IMR-90 (cell line): ENCODE measurements around the gene LAP3. TPM values are rescaled to one million over a fixed set of nuclear protein-coding genes. Genes with fewer than 3 reads are reported as not detected.

Experiments used
- ATAC-seq: fragments of 200-7000 bp; cut with Tn5 transposase; 2 replicates; pipeline ENCODE4 v1.9.1; 2020; ENCODE audit warnings: low read depth, mild to moderate bottlenecking, moderate library complexity
- BruUV-seq: library from RNA; stranded (reverse); fragments of 400-500 nt; replicated peaks from 2 replicates; lab custom pipeline; 2021; lab: Mats Ljungman, UMichigan
- CTCF ChIA-PET: fragments of 300-600 bp; formaldehyde crosslinking; extraction: SDS; loops from one replicate; lab custom pipeline; 2021; ENCODE audit warnings: antibody characterized with exemption; lab: Yijun Ruan, JAX
- POLR2A ChIA-PET: fragments of 300-600 bp; sonication (Branson Sonifier 250); formaldehyde crosslinking; loops from one replicate; lab custom pipeline; 2022; ENCODE audit warnings: antibody characterized with exemption; ENCODE audit not compliant: unreplicated experiment; lab: Charles Lee
- DNase-seq: peaks from one replicate; pipeline ENCODE4 v3.0.0; 2013
- H2AFZ ChIP-seq: replicated peaks from 2 replicates; pipeline ENCODE3; 2013; ENCODE audit warnings: low read length, mild to moderate bottlenecking; ENCODE audit not compliant: poor library complexity
- H2AK5ac ChIP-seq: 2 replicates; pipeline ENCODE4 v1.6.1; 2013; ENCODE audit warnings: low read depth, low read length, inconsistent platforms
- H2AK9ac ChIP-seq: replicated peaks from 2 replicates; pipeline ENCODE3; 2013; ENCODE audit warnings: mild to moderate bottlenecking, low read depth, low read length, moderate library complexity; ENCODE audit not compliant: poor library complexity
- H2BK120ac ChIP-seq: 2 replicates; pipeline ENCODE4 v1.6.1; 2013; ENCODE audit warnings: low read depth, low read length, inconsistent platforms
- H2BK15ac ChIP-seq: 3 replicates; pipeline ENCODE4 v1.6.1; 2013; ENCODE audit warnings: low read depth, low read length, inconsistent platforms
- H2BK20ac ChIP-seq: 2 replicates; pipeline ENCODE4 v1.6.1; 2013; ENCODE audit warnings: low read depth, mild to moderate bottlenecking, inconsistent platforms, low read length, moderate library complexity
- H2BK5ac ChIP-seq: 2 replicates; pipeline ENCODE4 v1.6.1; 2013; ENCODE audit warnings: mild to moderate bottlenecking, low read depth, low read length, inconsistent platforms; ENCODE audit not compliant: poor library complexity, severe bottlenecking
- H3K14ac ChIP-seq: replicated peaks from 2 replicates; pipeline ENCODE4 v1.6.1; 2013; ENCODE audit warnings: low read depth, low read length, inconsistent platforms
- H3K18ac ChIP-seq: 2 replicates; pipeline ENCODE4 v1.6.1; 2013; ENCODE audit warnings: low read depth, low read length, control low read depth
- H3K23ac ChIP-seq: 2 replicates; pipeline ENCODE4 v1.6.1; 2013; ENCODE audit warnings: low read depth, low read length, inconsistent platforms
- H3K27ac ChIP-seq: 2 replicates; pipeline ENCODE4 v1.5.1; 2013; ENCODE audit warnings: mild to moderate bottlenecking, control low read depth, low read length; ENCODE audit not compliant: insufficient read depth
- H3K27me3 ChIP-seq: 2 replicates; pipeline ENCODE4 v1.6.1; 2013; ENCODE audit warnings: low read length; ENCODE audit not compliant: control insufficient read depth, insufficient read depth
- H3K36me3 ChIP-seq: 2 replicates; pipeline ENCODE4 v1.6.1; 2013; ENCODE audit warnings: low read length, mixed read lengths; ENCODE audit not compliant: control insufficient read depth, insufficient read depth
- H3K4ac ChIP-seq: 2 replicates; pipeline ENCODE4 v1.6.1; 2013; ENCODE audit warnings: low read depth, low read length, inconsistent platforms
- H3K4me1 ChIP-seq: 2 replicates; pipeline ENCODE4 v1.6.1; 2013; ENCODE audit warnings: low read length, mixed read lengths; ENCODE audit not compliant: control insufficient read depth, insufficient read depth
- H3K4me2 ChIP-seq: 2 replicates; pipeline ENCODE4 v1.6.1; 2013; ENCODE audit warnings: low read depth, mild to moderate bottlenecking, control low read depth, low read length, moderate library complexity
- H3K4me3 ChIP-seq: 2 replicates; pipeline ENCODE4 v1.5.1; 2013; ENCODE audit warnings: low read depth, mild to moderate bottlenecking, control low read depth, low read length, moderate library complexity; ENCODE audit not compliant: insufficient read depth
- H3K56ac ChIP-seq: 2 replicates; pipeline ENCODE4 v1.6.1; 2013; ENCODE audit warnings: low read length, inconsistent platforms; ENCODE audit not compliant: insufficient read depth; ENCODE audit errors: extremely low read depth
- H3K79me1 ChIP-seq, 2 experiments: 2 replicates each; pipeline ENCODE4 v1.6.1; 2013; ENCODE audit warnings: low read length in 2 of 2, inconsistent platforms in 1 of 2, low read depth in 1 of 2
- H3K9ac ChIP-seq: 2 replicates; pipeline ENCODE4 v1.6.1; 2013; ENCODE audit warnings: low read depth, low read length, control low read depth
- H3K9me1 ChIP-seq: 2 replicates; pipeline ENCODE4 v1.6.1; 2013; ENCODE audit warnings: low read length, inconsistent platforms; ENCODE audit not compliant: insufficient read depth
- H3K9me3 ChIP-seq: 2 replicates; pipeline ENCODE4 v1.6.1; 2013; ENCODE audit warnings: low read length; ENCODE audit not compliant: control insufficient read depth, insufficient read depth
- H4K20me1 ChIP-seq: 2 replicates; pipeline ENCODE4 v1.6.1; 2013; ENCODE audit warnings: low read length, inconsistent platforms; ENCODE audit not compliant: insufficient read depth
- H4K5ac ChIP-seq: 2 replicates; pipeline ENCODE4 v1.6.1; 2013; ENCODE audit warnings: mild to moderate bottlenecking, low read depth, low read length, control low read depth
- H4K8ac ChIP-seq, 2 experiments: 2 replicates each; pipeline ENCODE4 v1.6.1; 2013; ENCODE audit warnings: low read depth in 2 of 2, low read length in 2 of 2, control low read depth in 1 of 2, inconsistent platforms in 1 of 2
- H4K91ac ChIP-seq: 2 replicates; pipeline ENCODE4 v1.6.1; 2013; ENCODE audit warnings: low read depth, low read length, inconsistent platforms; ENCODE audit not compliant: insufficient read depth
- MAFK ChIP-seq: IDR thresholded peaks from 2 replicates; pipeline ENCODE4 v1.6.1; 2012; ENCODE audit warnings: low read depth, low read length, improper control_type of control experiment
- NFE2L2 ChIP-seq: fragments of 150-350 bp; IDR thresholded peaks from 2 replicates; pipeline ENCODE4 v1.6.1; 2016; ENCODE audit warnings: low read depth, mild to moderate bottlenecking, low read length
- POLR2A ChIP-seq: IDR thresholded peaks from 2 replicates; pipeline ENCODE4 v1.6.1; 2012; ENCODE audit warnings: mild to moderate bottlenecking, low read depth, low read length
- RCOR1 ChIP-seq: IDR thresholded peaks from 2 replicates; pipeline ENCODE4 v1.6.1; 2012; ENCODE audit warnings: mild to moderate bottlenecking, low read length, improper control_type of control experiment; ENCODE audit not compliant: insufficient replicate concordance
- SMC3 ChIP-seq: fragments of 150-350 bp; IDR thresholded peaks from 2 replicates; pipeline ENCODE4 v1.6.1; 2016; ENCODE audit warnings: low read depth, mild to moderate bottlenecking, antibody characterized with exemption, low read length, moderate library complexity
- WGBS, 2 experiments: methylation state at CpG; one replicate each; pipeline versions ENCODE4 v1.1.5 to v1.1.7; 2013; ENCODE audit warnings: missing lambda C conversion rate in 2 of 2; ENCODE audit not compliant: insufficient read length in 1 of 2; ENCODE audit errors: extremely low coverage in 2 of 2; 5-methylcytosine and 5-hydroxymethylcytosine counted together
- dilution Hi-C: fragments of 300-500 bp; cut with HindIII; formaldehyde crosslinking; loops from one replicate; pipeline ENCODE4 v1.14.3; 2018; ENCODE audit warnings: low sequenced_read_pairs; ENCODE audit not compliant: unreplicated experiment
- in situ Hi-C: fragments of 300-500 bp; cut with MboI; formaldehyde crosslinking; loops from 3 replicates; pipeline ENCODE4 v1.14.3; 2019; ENCODE audit warnings: low sequenced_read_pairs, inconsistent platforms, mixed read lengths
- intact Hi-C: fragments of 100-400 bp; cut with micrococcal nuclease; formaldehyde crosslinking; loops from 2 replicates; pipeline ENCODE4 v1.10.0; 2022
- polyA plus RNA-seq, 3 experiments: library from polyadenylated mRNA; depleted of rRNA; stranded (reverse); fragments of >200 nt; gene quantifications; 2 replicates each; pipeline ENCODE4 v1.2.3, GENCODE V29; 2012; ENCODE audit warnings: low replicate concordance in 1 of 3
- total RNA-seq: library from RNA; depleted of rRNA; stranded (reverse); fragments of >200 nt; gene quantifications from 2 replicates; pipeline ENCODE4 v1.2.3, GENCODE V29; 2012
- TF ChIP-seq, protein P1 (sequence below): fragments of 150-350 bp; IDR thresholded peaks from 2 replicates; pipeline ENCODE4 v1.6.1; 2017; ENCODE audit warnings: mild to moderate bottlenecking, antibody characterized with exemption, low read length, low read depth
- TF ChIP-seq, protein P2 (sequence below): fragments of 150-350 bp; IDR thresholded peaks from 2 replicates; pipeline ENCODE4 v1.6.1; 2016; ENCODE audit warnings: low read depth, mild to moderate bottlenecking, low read length, moderate library complexity, borderline replicate concordance

The LAP3 gene
- total and polyA plus RNA-seq, 2 of the 4 experiments (the other 2 are of a cell fraction) = 57.9 to 91.6 TPM

- Histone ChIP-seq H2BK20ac (no peak overlapping the region), H4K8ac (peak overlapping the region in 1 of 2 experiments; percentile 35; a peak in 1 of 4 replicates), H2AK9ac (no peak overlapping the region), H4K5ac (no peak overlapping the region), H2BK5ac (no peak overlapping the region), H4K20me1 (no peaks in the 10 kb centered on the region; the same call in 1 of the 2 replicates), H3K4me3 (no peak overlapping the region; the same call in 1 of the 2 replicates), H3K4me1 (peaks cover 6% of the 10 kb centered on the region; the same call in 1 of the 2 replicates), H3K4me2 (peak overlapping the region; percentile 94), H4K91ac (no peak overlapping the region), H3K9me3 (no peaks in the 10 kb centered on the region), H3K9ac (peak overlapping the region; percentile 29; the same call in 1 of the 2 replicates), H3K36me3 (peaks cover 9% of the 10 kb centered on the region), H3K18ac (no peak overlapping the region), H2AFZ (peak overlapping the region; percentile 98), H3K79me1 (peaks cover 16 to 21% of the 10 kb centered on the region in 2 experiments), H3K23ac (peak overlapping the region; percentile 79), H2BK15ac (no peak overlapping the region), H2BK120ac (no peak overlapping the region), H3K27ac (no peak overlapping the region), H3K4ac (no peak overlapping the region), H3K14ac (no peak overlapping the region), H2AK5ac (0 out of 2 replicates have a peak overlapping the region, but pooled peaks have one; percentile 44), H3K27me3 (no peaks in the 10 kb centered on the region), H3K56ac (no peak overlapping the region), H3K9me1 (peaks cover 3% of the 10 kb centered on the region)
- intact Hi-C loops = loop anchor here (5.0 kb wide), 1 partner anchor 444 kb away; the partner anchor contains the start of gene LCORL
- DNase-seq (peak; percentile 7), ATAC-seq (no peak)
- CTCF ChIA-PET = no interaction called here
- TF ChIP-seq MAFK = no peak
- no peak for TF ChIP-seq SMC3
- TF ChIP-seq, protein P1, sequence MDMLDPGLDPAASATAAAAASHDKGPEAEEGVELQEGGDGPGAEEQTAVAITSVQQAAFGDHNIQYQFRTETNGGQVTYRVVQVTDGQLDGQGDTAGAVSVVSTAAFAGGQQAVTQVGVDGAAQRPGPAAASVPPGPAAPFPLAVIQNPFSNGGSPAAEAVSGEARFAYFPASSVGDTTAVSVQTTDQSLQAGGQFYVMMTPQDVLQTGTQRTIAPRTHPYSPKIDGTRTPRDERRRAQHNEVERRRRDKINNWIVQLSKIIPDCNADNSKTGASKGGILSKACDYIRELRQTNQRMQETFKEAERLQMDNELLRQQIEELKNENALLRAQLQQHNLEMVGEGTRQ = no peak
- no peak for TF ChIP-seq RCOR1
- TF ChIP-seq NFE2L2 = no peak
- no peak for TF ChIP-seq POLR2A
- TF ChIP-seq, protein P2, sequence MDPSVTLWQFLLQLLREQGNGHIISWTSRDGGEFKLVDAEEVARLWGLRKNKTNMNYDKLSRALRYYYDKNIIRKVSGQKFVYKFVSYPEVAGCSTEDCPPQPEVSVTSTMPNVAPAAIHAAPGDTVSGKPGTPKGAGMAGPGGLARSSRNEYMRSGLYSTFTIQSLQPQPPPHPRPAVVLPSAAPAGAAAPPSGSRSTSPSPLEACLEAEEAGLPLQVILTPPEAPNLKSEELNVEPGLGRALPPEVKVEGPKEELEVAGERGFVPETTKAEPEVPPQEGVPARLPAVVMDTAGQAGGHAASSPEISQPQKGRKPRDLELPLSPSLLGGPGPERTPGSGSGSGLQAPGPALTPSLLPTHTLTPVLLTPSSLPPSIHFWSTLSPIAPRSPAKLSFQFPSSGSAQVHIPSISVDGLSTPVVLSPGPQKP = no peak
- POLR2A ChIA-PET = interaction anchor here (0.7 kb wide), 1 partner anchor 7 kb away, joined by 3 read pairs; no protein-coding TSS in a partner anchor
- WGBS, 2 experiments = no CpG with 5 or more reads among the region's 6 CpGs
- dilution Hi-C loops = no loop called here
- no TSS peak for BruUV-seq
- in situ Hi-C loops = loop anchor here (25.0 kb wide), 2 partner anchors 234 to 434 kb away; partner anchors contain the start of genes DCAF16, LCORL and NCAPG
Observed at GRCh38 chr4:17578482-17578891, 1.5 kb downstream of the LAP3 start.
